SK-N-SH (cell line): ENCODE measurements around the gene PRELID1. TPM values are rescaled to one million over a fixed set of nuclear protein-coding genes. Genes with fewer than 3 reads are reported as not detected.

Source experiments
- CTCF ChIA-PET: fragments of 300-600, 350-600 bp; formaldehyde crosslinking; extraction: SDS; loops from one replicate; lab custom pipeline; 2021; lab: Yijun Ruan, JAX
- POLR2A ChIA-PET: fragments of 350-600 bp; sonication (Branson Sonifier 250); formaldehyde crosslinking; extraction: SDS; loops from one replicate; lab custom pipeline; 2020; ENCODE audit warnings: antibody characterized with exemption, inconsistent platforms; lab: Yijun Ruan, JAX
- DNase-seq: peaks from one replicate; pipeline ENCODE4 v3.0.0; 2012
- H2AFZ ChIP-seq: fragments of 200-600 bp; sonication (generic); 2 replicates; pipeline ENCODE4 v1.8.1; 2016; ENCODE audit warnings: antibody characterized with exemption, mild to moderate bottlenecking, low read depth
- H3F3A ChIP-seq: fragments of 200-600 bp; sonication (generic); replicated peaks from 2 replicates; pipeline ENCODE3; 2016; ENCODE audit warnings: antibody characterized with exemption, mild to moderate bottlenecking; ENCODE audit not compliant: insufficient read depth
- H3K27ac ChIP-seq, 2 experiments: fragments of 200-500 bp in 1 of 2; fragments of 200-600 bp in 1 of 2; sonication (Bioruptor generic) in 1 of 2; sonication (generic), shearing (Covaris generic) in 1 of 2; 2 replicates each; pipeline versions ENCODE4 v1.5.1 to v1.6.1; 2014 to 2016; ENCODE audit warnings: low read depth in 2 of 2, inconsistent platforms in 1 of 2, low read length in 1 of 2, mild to moderate bottlenecking in 1 of 2, mixed read lengths in 1 of 2
- H3K27me3 ChIP-seq: fragments of 200-600 bp; sonication (generic), shearing (Covaris generic); 2 replicates; pipeline ENCODE4 v1.6.1; 2016; ENCODE audit warnings: mixed run types; ENCODE audit not compliant: insufficient read depth
- H3K36me3 ChIP-seq, 2 experiments: fragments of 200-500 bp in 1 of 2; fragments of 200-600 bp in 1 of 2; sonication (Bioruptor generic) in 1 of 2; sonication (generic) in 1 of 2; replicated peaks in 1 of 2; 2 replicates each; pipeline versions ENCODE3 to v1.5.1; 2014 to 2016; ENCODE audit warnings: low read length in 1 of 2, mild to moderate bottlenecking in 1 of 2; ENCODE audit not compliant: insufficient read depth in 2 of 2, control insufficient read depth in 1 of 2
- H3K4me1 ChIP-seq, 2 experiments: fragments of 200-500 bp in 1 of 2; fragments of 200-600 bp in 1 of 2; sonication (Bioruptor generic) in 1 of 2; sonication (generic), shearing (Covaris generic) in 1 of 2; 2 replicates each; pipeline versions ENCODE4 v1.5.1 to v1.6.1; 2014 to 2016; ENCODE audit warnings: low read depth in 1 of 2, low read length in 1 of 2, mixed run types in 1 of 2; ENCODE audit not compliant: insufficient read depth in 2 of 2, control insufficient read depth in 1 of 2
- H3K4me2 ChIP-seq: fragments of 200-600 bp; sonication (generic), shearing (Covaris generic); 2 replicates; pipeline ENCODE4 v1.6.1; 2017; ENCODE audit warnings: mixed run types
- H3K4me3 ChIP-seq, 2 experiments: fragments of 200-500 bp in 1 of 2; fragments of 200-600 bp in 1 of 2; sonication (Bioruptor generic) in 1 of 2; sonication (generic), shearing (Covaris generic) in 1 of 2; 2 replicates each; pipeline versions ENCODE4 v1.5.1 to v1.8.1; 2014 to 2016; ENCODE audit warnings: low read depth in 2 of 2, inconsistent platforms in 1 of 2, low read length in 1 of 2, mild to moderate bottlenecking in 1 of 2, mixed read lengths in 1 of 2, moderate library complexity in 1 of 2
- H3K79me2 ChIP-seq: fragments of 200-600 bp; sonication (generic); 2 replicates; pipeline ENCODE4 v1.8.1; 2017; ENCODE audit warnings: mild to moderate bottlenecking; ENCODE audit not compliant: insufficient read depth
- H3K9ac ChIP-seq: fragments of 200-600 bp; sonication (generic); 2 replicates; pipeline ENCODE4 v1.6.1; 2017; ENCODE audit warnings: mixed run types
- H3K9me2 ChIP-seq: fragments of 200-600 bp; sonication (generic); 2 replicates; pipeline ENCODE4 v1.6.1; 2017; ENCODE audit warnings: mixed run types
- H3K9me3 ChIP-seq: fragments of 200-600 bp; sonication (generic); 2 replicates; pipeline ENCODE4 v1.6.1; 2017; ENCODE audit warnings: mixed run types, mild to moderate bottlenecking, moderate library complexity
- H4K20me1 ChIP-seq: fragments of 200-600 bp; sonication (generic); 2 replicates; pipeline ENCODE4 v1.6.1; 2017; ENCODE audit warnings: mild to moderate bottlenecking, mixed run types; ENCODE audit not compliant: insufficient read depth
- CHD2 ChIP-seq: fragments of 150-350 bp; IDR thresholded peaks from 2 replicates; pipeline ENCODE4 v1.6.1; 2018; ENCODE audit warnings: low read length; ENCODE audit not compliant: partially characterized antibody
- FOXJ3 ChIP-seq: sonication (generic); formaldehyde crosslinking; IDR thresholded peaks from 2 replicates; pipeline ENCODE4 v1.5.1; 2020; ENCODE audit warnings: mild to moderate bottlenecking, missing genetic modification reagents
- GABPA ChIP-seq: IDR thresholded peaks from 2 replicates; pipeline ENCODE4 v1.4.0; 2012; ENCODE audit warnings: low read depth, mild to moderate bottlenecking
- JUND ChIP-seq: IDR thresholded peaks from 2 replicates; pipeline ENCODE4 v1.4.0; 2012
- NRF1 ChIP-seq: IDR thresholded peaks from 2 replicates; pipeline ENCODE4 v1.6.1; 2012; ENCODE audit warnings: low read depth, mild to moderate bottlenecking, low read length
- RCOR1 ChIP-seq: fragments of 150-350 bp; IDR thresholded peaks from 2 replicates; pipeline ENCODE4 v1.6.1; 2017; ENCODE audit warnings: antibody characterized with exemption, low read length
- SMC3 ChIP-seq: IDR thresholded peaks from 2 replicates; pipeline ENCODE4 v1.6.1; 2012; ENCODE audit warnings: low read depth, low read length, improper control_type of control experiment
- TCF12 ChIP-seq: IDR thresholded peaks from 2 replicates; pipeline ENCODE4 v1.4.0; 2012
- USF1 ChIP-seq: IDR thresholded peaks from 2 replicates; pipeline ENCODE4 v1.4.0; 2012; ENCODE audit warnings: low read depth, borderline replicate concordance
- WGBS: methylation state at CpG from one replicate; pipeline ENCODE4 v1.1.6; 2017; ENCODE audit warnings: low lambda C conversion rate; 5-methylcytosine and 5-hydroxymethylcytosine counted together
- polyA plus RNA-seq, 3 experiments: library from polyadenylated mRNA; depleted of rRNA; stranded (reverse); fragments of >200 nt; gene quantifications; 2 replicates each; pipeline ENCODE4 v1.2.3, GENCODE V29; 2012
- TF ChIP-seq, protein P1 (sequence below): fragments of 200-600 bp; sonication (generic); IDR thresholded peaks from 2 replicates; pipeline ENCODE4 v1.6.1; 2017; ENCODE audit warnings: antibody characterized with exemption, mild to moderate bottlenecking, moderate library complexity
- TF ChIP-seq, protein P2 (sequence below): IDR thresholded peaks from 2 replicates; pipeline ENCODE4 v1.4.0; 2012; ENCODE audit warnings: low read depth, borderline replicate concordance
- TF ChIP-seq, protein P3 (sequence below): fragments of 150-350 bp; IDR thresholded peaks from 2 replicates; pipeline ENCODE4 v1.6.1; 2017; ENCODE audit warnings: antibody characterized with exemption, low read length, low read depth, borderline replicate concordance

Gene PRELID1
- polyA plus RNA-seq, 1 of the 3 experiments (the other 2 are of a cell fraction) = 344 TPM

DNA sequence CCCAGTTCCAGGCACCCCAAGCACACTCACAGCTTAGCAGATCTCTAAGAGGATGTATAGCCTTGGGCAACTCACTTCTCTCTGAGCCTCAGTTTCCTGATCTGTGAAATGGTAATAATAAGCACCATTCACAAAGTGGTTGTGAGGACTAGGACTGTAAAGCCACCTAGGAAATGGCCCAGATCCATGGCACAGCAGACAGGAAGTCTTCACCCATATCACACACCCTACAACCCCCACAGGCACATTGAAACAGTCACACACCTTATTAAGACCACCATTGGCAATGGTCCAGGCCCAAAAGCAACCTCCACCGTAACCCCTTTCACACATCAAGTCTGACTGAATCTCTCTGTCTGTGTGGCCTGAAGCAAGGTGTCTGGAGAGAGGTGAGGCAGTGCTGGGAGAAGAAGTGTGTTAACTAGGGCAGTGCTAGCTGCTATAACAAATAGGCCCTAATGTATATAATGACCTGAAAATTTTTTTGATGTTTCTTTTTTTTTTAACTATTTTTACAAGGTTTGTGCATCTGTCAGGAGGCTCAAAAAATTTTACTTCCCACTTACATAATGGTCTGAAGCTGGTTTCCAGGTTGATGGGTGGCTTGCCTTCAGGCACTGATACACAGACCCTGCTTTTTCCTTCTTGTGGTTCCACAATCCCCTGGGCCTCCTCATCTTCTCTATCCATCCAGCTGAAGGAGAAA is 51.7 kb downstream of the PRELID1 start:
- POLR2A ChIA-PET = no interaction called here

DNA sequence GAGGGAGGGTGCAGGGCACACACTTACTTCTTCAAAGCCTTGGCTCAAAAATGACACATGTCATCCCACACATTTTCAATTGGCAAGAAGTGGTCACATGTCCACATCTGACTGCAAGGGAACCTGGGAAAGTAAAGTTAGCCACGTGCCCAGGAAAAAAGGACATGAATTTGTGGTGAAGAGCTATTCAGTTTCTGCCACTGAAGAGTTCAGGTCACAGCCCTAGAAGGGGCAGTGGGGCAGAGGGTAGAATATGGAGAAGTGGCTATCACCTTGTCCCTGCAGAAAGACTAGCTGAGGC is 52.2 kb downstream of the PRELID1 start:
- Histone ChIP-seq H3K9me3 (no peaks in the 10 kb centered on the region), H4K20me1 (no peaks in the 10 kb centered on the region), H3K36me3 (no peaks in the 10 kb centered on the region), H3K79me2 (peaks cover 7% of the 10 kb centered on the region), H3K9me2 (no peaks in the 10 kb centered on the region), H3K4me2 (no peak overlapping the region), H2AFZ (no peak overlapping the region), H3K27ac (no peak overlapping the region), H3K9ac (no peak overlapping the region), H3K4me1 (peaks cover 0 to 12% of the 10 kb centered on the region in 2 experiments; a peak in 1 of 4 replicates), H3K27me3 (no peaks in the 10 kb centered on the region), H3K4me3 (no peak overlapping the region), H3F3A (no peaks in the 10 kb centered on the region)
- ChIA-PET CTCF (interaction anchor here (1.4 to 3.3 kb wide), 3 partner anchors 11 to 38 kb away, joined by 5 to 14 read pairs (median 7); no protein-coding TSS in a partner anchor), POLR2A (no interaction called here)
- DNase-seq = no peak
- TF ChIP-seq SMC3 (no peak), USF1 (peak; percentile 27; the same call in 1 of the 2 replicates)
- WGBS = 4% methylated on average over 1 of the region's 1 CpG

More for the DNA sequence above, 51.7 kb downstream of the PRELID1 start:
- Histone ChIP-seq H3K27ac (no peak overlapping the region), H3K9me2 (no peaks in the 10 kb centered on the region), H3K9me3 (no peaks in the 10 kb centered on the region), H3K9ac (no peak overlapping the region), H3K27me3 (no peaks in the 10 kb centered on the region), H3F3A (no peaks in the 10 kb centered on the region)
- no peak for DNase-seq
- CTCF ChIA-PET = interaction anchor here (1.1 to 3.3 kb wide), 4 partner anchors 11 to 38 kb away, joined by 3 to 14 read pairs (median 6); no protein-coding TSS in a partner anchor
- TF ChIP-seq, protein P1, sequence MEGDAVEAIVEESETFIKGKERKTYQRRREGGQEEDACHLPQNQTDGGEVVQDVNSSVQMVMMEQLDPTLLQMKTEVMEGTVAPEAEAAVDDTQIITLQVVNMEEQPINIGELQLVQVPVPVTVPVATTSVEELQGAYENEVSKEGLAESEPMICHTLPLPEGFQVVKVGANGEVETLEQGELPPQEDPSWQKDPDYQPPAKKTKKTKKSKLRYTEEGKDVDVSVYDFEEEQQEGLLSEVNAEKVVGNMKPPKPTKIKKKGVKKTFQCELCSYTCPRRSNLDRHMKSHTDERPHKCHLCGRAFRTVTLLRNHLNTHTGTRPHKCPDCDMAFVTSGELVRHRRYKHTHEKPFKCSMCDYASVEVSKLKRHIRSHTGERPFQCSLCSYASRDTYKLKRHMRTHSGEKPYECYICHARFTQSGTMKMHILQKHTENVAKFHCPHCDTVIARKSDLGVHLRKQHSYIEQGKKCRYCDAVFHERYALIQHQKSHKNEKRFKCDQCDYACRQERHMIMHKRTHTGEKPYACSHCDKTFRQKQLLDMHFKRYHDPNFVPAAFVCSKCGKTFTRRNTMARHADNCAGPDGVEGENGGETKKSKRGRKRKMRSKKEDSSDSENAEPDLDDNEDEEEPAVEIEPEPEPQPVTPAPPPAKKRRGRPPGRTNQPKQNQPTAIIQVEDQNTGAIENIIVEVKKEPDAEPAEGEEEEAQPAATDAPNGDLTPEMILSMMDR = no peak
- no peak for TF ChIP-seq JUND
- no peak for TF ChIP-seq CHD2
- TF ChIP-seq, protein P2, sequence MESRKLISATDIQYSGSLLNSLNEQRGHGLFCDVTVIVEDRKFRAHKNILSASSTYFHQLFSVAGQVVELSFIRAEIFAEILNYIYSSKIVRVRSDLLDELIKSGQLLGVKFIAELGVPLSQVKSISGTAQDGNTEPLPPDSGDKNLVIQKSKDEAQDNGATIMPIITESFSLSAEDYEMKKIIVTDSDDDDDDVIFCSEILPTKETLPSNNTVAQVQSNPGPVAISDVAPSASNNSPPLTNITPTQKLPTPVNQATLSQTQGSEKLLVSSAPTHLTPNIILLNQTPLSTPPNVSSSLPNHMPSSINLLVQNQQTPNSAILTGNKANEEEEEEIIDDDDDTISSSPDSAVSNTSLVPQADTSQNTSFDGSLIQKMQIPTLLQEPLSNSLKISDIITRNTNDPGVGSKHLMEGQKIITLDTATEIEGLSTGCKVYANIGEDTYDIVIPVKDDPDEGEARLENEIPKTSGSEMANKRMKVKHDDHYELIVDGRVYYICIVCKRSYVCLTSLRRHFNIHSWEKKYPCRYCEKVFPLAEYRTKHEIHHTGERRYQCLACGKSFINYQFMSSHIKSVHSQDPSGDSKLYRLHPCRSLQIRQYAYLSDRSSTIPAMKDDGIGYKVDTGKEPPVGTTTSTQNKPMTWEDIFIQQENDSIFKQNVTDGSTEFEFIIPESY = no peak
- TF ChIP-seq FOXJ3 = no peak
- no peak for TF ChIP-seq NRF1
- TF ChIP-seq TCF12 = no peak
- TF ChIP-seq RCOR1 = no peak
- TF ChIP-seq, protein P3, sequence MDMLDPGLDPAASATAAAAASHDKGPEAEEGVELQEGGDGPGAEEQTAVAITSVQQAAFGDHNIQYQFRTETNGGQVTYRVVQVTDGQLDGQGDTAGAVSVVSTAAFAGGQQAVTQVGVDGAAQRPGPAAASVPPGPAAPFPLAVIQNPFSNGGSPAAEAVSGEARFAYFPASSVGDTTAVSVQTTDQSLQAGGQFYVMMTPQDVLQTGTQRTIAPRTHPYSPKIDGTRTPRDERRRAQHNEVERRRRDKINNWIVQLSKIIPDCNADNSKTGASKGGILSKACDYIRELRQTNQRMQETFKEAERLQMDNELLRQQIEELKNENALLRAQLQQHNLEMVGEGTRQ = no peak
- TF ChIP-seq GABPA = no peak
- TF ChIP-seq, all 33 proteins: peak for 0
- Histone ChIP-seq H3K4me3 (no peak overlapping the region), H3K4me2 (no peak overlapping the region), H3K36me3 (no peaks in the 10 kb centered on the region), H4K20me1 (no peaks in the 10 kb centered on the region), H3K4me1 (peaks cover 0 to 17% of the 10 kb centered on the region in 2 experiments; a peak in 2 of 4 replicates), H3K79me2 (peaks cover 12% of the 10 kb centered on the region), H2AFZ (no peak overlapping the region)
- WGBS = 47% methylated on average over 1 of the region's 1 CpG

Other genes with a start within 250 kb of the PRELID1 start
- gene FGFR4, start 216.9 kb upstream of the PRELID1 start, polyA plus RNA-seq (2012; rRNA removed) = 4.4 and 5.6 TPM in 2 replicates
- gene NSD1, start 170.0 kb upstream of the PRELID1 start, polyA plus RNA-seq (2012; rRNA removed) = 6.7 and 9.0 TPM in 2 replicates
- 101 and 117 TPM in 2 replicates for gene RAB24, start 80 bp upstream of the PRELID1 start, polyA plus RNA-seq (2012; rRNA removed)
- 22.6 and 23.1 TPM in 2 replicates for gene MXD3, start 8.1 kb downstream of the PRELID1 start, polyA plus RNA-seq (2012; rRNA removed)
- gene LMAN2, start 47.9 kb downstream of the PRELID1 start, polyA plus RNA-seq (2012; rRNA removed) = 380 and 500 TPM in 2 replicates
- 26.5 and 27.6 TPM in 2 replicates for gene RGS14, start 54.1 kb downstream of the PRELID1 start, polyA plus RNA-seq (2012; rRNA removed)
- gene SLC34A1, start 80.6 kb downstream of the PRELID1 start, polyA plus RNA-seq (2012; rRNA removed) = 0.03 TPM in 1 of 2 replicates, not detected in the other
- not detected in 2 replicates for gene PFN3, start 96.9 kb downstream of the PRELID1 start, polyA plus RNA-seq (2012; rRNA removed)
- gene F12, start 105.8 kb downstream of the PRELID1 start, polyA plus RNA-seq (2012; rRNA removed) = 3.8 and 4.3 TPM in 2 replicates
- gene GRK6, start 122.9 kb downstream of the PRELID1 start, polyA plus RNA-seq (2012; rRNA removed) = 35.9 and 39.5 TPM in 2 replicates
- 12.5 and 17.1 TPM in 2 replicates for gene PRR7, start 143.0 kb downstream of the PRELID1 start, polyA plus RNA-seq (2012; rRNA removed)
- gene DBN1, start 169.8 kb downstream of the PRELID1 start, polyA plus RNA-seq (2012; rRNA removed) = 176 and 244 TPM in 2 replicates
- 183 and 206 TPM in 2 replicates for gene PDLIM7, start 193.8 kb downstream of the PRELID1 start, polyA plus RNA-seq (2012; rRNA removed)
- 1.9 and 2.2 TPM in 2 replicates for gene DOK3, start 206.0 kb downstream of the PRELID1 start, polyA plus RNA-seq (2012; rRNA removed)
- 158 and 176 TPM in 2 replicates for gene DDX41, start 213.2 kb downstream of the PRELID1 start, polyA plus RNA-seq (2012; rRNA removed)